Astrocyte of the cerebellum (primary cell): ENCODE measurements around the gene DNMBP.

Experiments
- DNase-seq: peaks from one replicate; pipeline ENCODE4 v3.0.0-alpha.2; 2011; ENCODE audit warnings: low read depth
- H3K4me3 ChIP-seq: 2 replicates; pipeline ENCODE4 v1.5.1; 2011; ENCODE audit warnings: mild to moderate bottlenecking, low read depth, low read length, moderate library complexity
- CTCF ChIP-seq: IDR thresholded peaks from 2 replicates; pipeline ENCODE4 v1.5.1; 2012; ENCODE audit warnings: low read length, low read depth, moderate library complexity, mild to moderate bottlenecking; ENCODE audit errors: missing control alignments
- in situ Hi-C: cut with HindIII; loops from 2 replicates; pipeline ENCODE4 v1.10.0; 2017; ENCODE audit warnings: low sequenced_read_pairs

DNMBP gene

GRCh38 chr10:100043344-100043743 is 33.6 kb upstream of the DNMBP start:
- no peak for DNase-seq
- in situ Hi-C loops: no loop called here
- H3K4me3 ChIP-seq: no peak overlapping the region
- TF ChIP-seq CTCF: no peak

GRCh38 chr10:100041306-100042002 is 31.7 kb upstream of the DNMBP start:
- TF ChIP-seq CTCF: no peak
- in situ Hi-C loops: no loop called here
- DNase-seq: no peak
- no peak overlapping the region for H3K4me3 ChIP-seq

- in situ Hi-C loops: no loop called here
- DNase-seq: no peak
- TF ChIP-seq CTCF: no peak
Measured at GRCh38 chr10:100038561-100039071, 28.9 kb upstream of the DNMBP start.

GRCh38 chr10:100037758-100038315 is 28.1 kb upstream of the DNMBP start:
- in situ Hi-C loops: no loop called here
- no peak overlapping the region for H3K4me3 ChIP-seq
- no peak for TF ChIP-seq CTCF
- DNase-seq: no peak

More at GRCh38 chr10:100038561-100039071, 28.9 kb upstream of the DNMBP start:
- no peak overlapping the region for H3K4me3 ChIP-seq

GRCh38 chr10:100036850-100037249 is 27.1 kb upstream of the DNMBP start:
- no peak for DNase-seq
- no peak for TF ChIP-seq CTCF
- in situ Hi-C loops: no loop called here
- no peak overlapping the region for H3K4me3 ChIP-seq

GRCh38 chr10:100033766-100034418 is 24.1 kb upstream of the DNMBP start:
- H3K4me3 ChIP-seq: no peak overlapping the region
- no peak for DNase-seq
- in situ Hi-C loops: loop anchor here (5.0 kb wide), 2 partner anchors 43 to 57 kb away; no protein-coding TSS in a partner anchor
- no peak for TF ChIP-seq CTCF
